K562 (cell line): ENCODE measurements around the gene SURF6. TPM values are rescaled to one million over a fixed set of nuclear protein-coding genes. Genes with fewer than 3 reads are reported as not detected.

Experiments
- E2F8 ChIP-seq: fragments of 450-650 bp; IDR thresholded peaks from 2 replicates; pipeline ENCODE4 v1.7.1; 2018; ENCODE audit warnings: mild to moderate bottlenecking, low read depth; ENCODE audit not compliant: partially characterized antibody
- HNRNPL ChIP-seq: fragments of 200-400 bp; formaldehyde crosslinking; IDR thresholded peaks from 2 replicates; pipeline ENCODE4 v1.6.1; 2017; ENCODE audit warnings: low read depth, mild to moderate bottlenecking, low read length
- HNRNPLL ChIP-seq: fragments of 200-400 bp; formaldehyde crosslinking; IDR thresholded peaks from 2 replicates; pipeline ENCODE4 v1.6.1; 2017; ENCODE audit warnings: low read length, low read depth, mild to moderate bottlenecking; ENCODE audit not compliant: poor library complexity, severe bottlenecking
- MTF1 ChIP-seq: fragments of 250-450 bp; sonication (Bioruptor Pico); IDR thresholded peaks from 2 replicates; pipeline ENCODE4 v1.9.0; 2021; ENCODE audit warnings: moderate library complexity, mild to moderate bottlenecking, inconsistent platforms, borderline replicate concordance
- NBN ChIP-seq: fragments of 450-650 bp; IDR thresholded peaks from 2 replicates; pipeline ENCODE4 v1.6.1; 2016; ENCODE audit warnings: low read depth, mild to moderate bottlenecking
- NCOA6 ChIP-seq: fragments of 450-650 bp; IDR thresholded peaks from 2 replicates; pipeline ENCODE4 v1.6.1; 2017; ENCODE audit warnings: mild to moderate bottlenecking
- NR1H2 ChIP-seq: sonication (generic); formaldehyde crosslinking; IDR thresholded peaks from 2 replicates; pipeline ENCODE4 v1.4.0; 2020; ENCODE audit warnings: mild to moderate bottlenecking, missing genetic modification reagents
- RBM34 ChIP-seq: fragments of 200-400 bp; formaldehyde crosslinking; IDR thresholded peaks from 2 replicates; pipeline ENCODE4 v1.6.1; 2018; ENCODE audit warnings: low read length, borderline replicate concordance; ENCODE audit not compliant: insufficient read depth
- SIX5 ChIP-seq, 2 experiments: IDR thresholded peaks; 2 replicates each; pipeline ENCODE4 v1.6.1; 2011; ENCODE audit warnings: low read length in 2 of 2, borderline replicate concordance in 1 of 2, low read depth in 1 of 2, mild to moderate bottlenecking in 1 of 2, moderate library complexity in 1 of 2; ENCODE audit not compliant: insufficient read depth in 1 of 2
- SMARCA4 ChIP-seq: fragments of 450-650 bp; IDR thresholded peaks from 2 replicates; pipeline ENCODE4 v1.6.1; 2016
- TCF7 ChIP-seq: sonication (generic); IDR thresholded peaks from 2 replicates; pipeline ENCODE4 v1.6.1; 2016; ENCODE audit warnings: antibody characterized with exemption, borderline replicate concordance
- TFE3 ChIP-seq: fragments of 450-650 bp; formaldehyde crosslinking; IDR thresholded peaks from 2 replicates; pipeline ENCODE4 v1.4.0; 2020; ENCODE audit warnings: mild to moderate bottlenecking, mixed read lengths
- UBTF ChIP-seq, 2 experiments: IDR thresholded peaks; 2 replicates each; pipeline ENCODE4 v1.6.1; 2012; ENCODE audit warnings: improper control_type of control experiment in 2 of 2, low read depth in 2 of 2, low read length in 2 of 2, borderline replicate concordance in 1 of 2
- XRCC3 ChIP-seq: fragments of 450-650 bp; IDR thresholded peaks from 2 replicates; pipeline ENCODE4 v1.6.1; 2017; ENCODE audit warnings: mild to moderate bottlenecking, moderate library complexity
- ZKSCAN3 ChIP-seq: fragments of 250-450 bp; sonication (Bioruptor Pico); IDR thresholded peaks from 2 replicates; pipeline ENCODE4 v1.4.0; 2020
- ZMIZ1 ChIP-seq, 2 experiments: fragments of 150-350 bp in 1 of 2; IDR thresholded peaks; 2 replicates each; pipeline ENCODE4 v1.6.1; 2012 to 2016; ENCODE audit warnings: low read depth in 2 of 2, low read length in 2 of 2, mild to moderate bottlenecking in 1 of 2, moderate library complexity in 1 of 2
- polyA plus RNA-seq, 8 experiments: library from polyadenylated mRNA; depleted of rRNA in 4 of 8; stranded (reverse) in 5 of 8; unstranded in 3 of 8; fragments of >200 nt; fragmentation: Nextera tagmentation in 2 of 8; fragmentation: Illumina TruSeq in 1 of 8; extraction: Ambion mirVana in 2 of 8; extraction: Trizol in 1 of 8; gene quantifications; 2 replicates each; pipeline versions ENCODE4 v1.2.1 to v1.2.3, GENCODE V29; 2011 to 2014; ENCODE audit warnings: inconsistent platforms in 1 of 8, missing spikeins in 1 of 8
- total RNA-seq, 7 experiments: library from RNA; depleted of rRNA in 6 of 7; stranded (reverse); fragments of >200 nt in 6 of 7; fragmentation: Illumina TruSeq in 2 of 7; extraction: Trizol in 2 of 7; gene quantifications; 2 replicates each; pipeline versions ENCODE4 v1.2.1 to v1.2.3, GENCODE V29; 2011 to 2021; ENCODE audit warnings: low replicate concordance in 1 of 7

Gene SURF6
- total and polyA plus RNA-seq, 9 of the 15 experiments (the other 6 are each of a cell fraction or from before 2014, with no cell fraction given) = 1.4 to 68.3 (median 14.7) TPM

GRCh38 chr9:133360400-133361393 is 24.7 kb upstream of the SURF6 start (continued):
- TF ChIP-seq NR1H2 = no peak
- no peak for TF ChIP-seq NBN
- TF ChIP-seq ZMIZ1 (IDR thresholded peaks at IDR 0.05; ENCODE audit: low read depth in 2 of 2, low read length in 2 of 2) = no peak
- no peak for TF ChIP-seq ZKSCAN3 (CRISPR knock-in tag)
- TF ChIP-seq UBTF (IDR thresholded peaks at IDR 0.05; ENCODE audit: borderline replicate concordance in 1 of 2, low read depth in 2 of 2, low read length in 2 of 2) = no peak
- TF ChIP-seq HNRNPLL = no peak
- TF ChIP-seq MTF1 (CRISPR knock-in tag) = no peak
- TF ChIP-seq NCOA6 = no peak
- peak; percentile 25 for TF ChIP-seq E2F8
- TF ChIP-seq TCF7 = no peak
- TF ChIP-seq HNRNPL = no peak
- TF ChIP-seq TFE3 (CRISPR knock-in tag) = no peak
- no peak for TF ChIP-seq XRCC3
- no peak for TF ChIP-seq RBM34
- TF ChIP-seq SMARCA4 = no peak
- TF ChIP-seq SIX5 (IDR thresholded peaks at IDR 0.05; ENCODE audit: borderline replicate concordance in 1 of 2, insufficient read depth in 1 of 2, low read depth in 1 of 2, low read length in 2 of 2) = no peak
